Fibroblast of villous mesenchyme (primary cell): ENCODE results near the gene KRT9. TPM values are rescaled to one million over a fixed set of nuclear protein-coding genes. Genes with fewer than 3 reads are reported as not detected.

ENCODE experiments used
- DNase-seq: peaks from one replicate; pipeline ENCODE4 v3.0.0-alpha.2; 2010; ENCODE audit warnings: low read depth
- H3K4me3 ChIP-seq: 2 replicates; pipeline ENCODE4 v1.5.1; 2011; ENCODE audit warnings: low read depth, mild to moderate bottlenecking, low read length
- CTCF ChIP-seq: IDR thresholded peaks from 2 replicates; pipeline ENCODE4 v1.5.1; 2012; ENCODE audit warnings: low read depth, mild to moderate bottlenecking, low read length; ENCODE audit not compliant: insufficient read depth
- total RNA-seq: library from RNA; depleted of rRNA; stranded (reverse); fragments of >200 nt; gene quantifications from 2 replicates; pipeline ENCODE4 v1.2.3, GENCODE V29; 2012

KRT9 gene
- total RNA-seq, 1 donor, result not detected

GRCh38 chr17:41561554-41561953 is 10.3 kb downstream of the KRT9 start:
- no peak for DNase-seq
- TF ChIP-seq CTCF, result no peak
- H3K4me3 ChIP-seq, result no peak overlapping the region

- TF ChIP-seq CTCF, result no peak
- DNase-seq, result peak; percentile 24
- no peak overlapping the region for H3K4me3 ChIP-seq
Measured at GRCh38 chr17:41559548-41559947, 12.3 kb downstream of the KRT9 start.

DNA sequence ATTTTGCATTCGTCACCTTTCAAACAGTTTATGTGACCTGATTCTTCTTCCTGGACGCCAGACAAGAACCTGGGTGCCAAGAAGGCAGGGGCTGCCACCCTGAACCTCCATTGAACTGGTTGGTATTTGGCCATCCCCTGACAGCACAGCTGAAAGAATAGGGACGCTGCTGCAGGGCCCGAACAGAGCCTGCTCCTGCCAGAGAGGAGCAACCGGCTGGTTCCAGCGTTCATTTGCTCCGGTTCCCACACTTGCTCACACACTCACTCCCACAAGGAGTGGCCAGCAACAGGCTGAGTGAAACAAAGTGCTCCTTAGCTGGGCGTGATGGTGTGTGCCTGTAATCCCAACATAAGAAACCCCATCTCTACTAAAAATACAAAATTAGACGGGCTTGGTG is 14.9 kb downstream of the KRT9 start:
- no peak for TF ChIP-seq CTCF
- no peak overlapping the region for H3K4me3 ChIP-seq
- DNase-seq, result no peak

- DNase-seq, result no peak
- no peak overlapping the region for H3K4me3 ChIP-seq
- TF ChIP-seq CTCF, result no peak
Measured at GRCh38 chr17:41556306-41556705, 15.6 kb downstream of the KRT9 start.

- DNase-seq, result peak; percentile 46
- no peak overlapping the region for H3K4me3 ChIP-seq
- TF ChIP-seq CTCF, result no peak
Measured at GRCh38 chr17:41555105-41555887, 16.6 kb downstream of the KRT9 start.

- no peak for TF ChIP-seq CTCF
- no peak overlapping the region for H3K4me3 ChIP-seq
- peak; percentile 2 for DNase-seq
Measured at GRCh38 chr17:41553987-41554680, 17.7 kb downstream of the KRT9 start.
